Psoas muscle (tissue), 8 donors: ENCODE data around the gene KRTAP10-8. TPM values are rescaled to one million over a fixed set of nuclear protein-coding genes. Genes with fewer than 3 reads are reported as not detected.
"Not testable (repeated sequence)": the region's sequence is repeated elsewhere in the genome, so short reads cannot be mapped to it uniquely, and the experiment has no call there.

Experiments used
- ATAC-seq, 4 donors: fragments of 200-7000 bp; cut with Tn5 transposase; one replicate each; pipeline ENCODE4 v1.9.1; 2020; ENCODE audit warnings: moderate library complexity in 3 of 4, mild to moderate bottlenecking in 2 of 4
- DNase-seq, 2 donors: peaks; one replicate each; pipeline ENCODE4 v3.0.0-alpha.2; 2020
- H3K27ac ChIP-seq: fragments of 200-600 bp; one replicate; pipeline ENCODE4 v1.8.0; 2022
- H3K27me3 ChIP-seq, 3 donors: fragments of 200-600 bp in 1 of 3; one replicate each; pipeline versions ENCODE4 v1.6.1 to v1.8.0; 2013 to 2022; ENCODE audit warnings: low read length in 2 of 3, mild to moderate bottlenecking in 2 of 3, moderate library complexity in 1 of 3; ENCODE audit not compliant: insufficient read depth in 3 of 3
- H3K36me3 ChIP-seq, 2 donors: fragments of 200-600 bp in 1 of 2; one replicate each; pipeline versions ENCODE4 v1.6.1 to v1.8.0; 2013 to 2022; ENCODE audit warnings: low read depth in 1 of 2, mild to moderate bottlenecking in 1 of 2, moderate library complexity in 1 of 2; ENCODE audit not compliant: insufficient read depth in 1 of 2
- H3K4me1 ChIP-seq: fragments of 200-600 bp; one replicate; pipeline ENCODE4 v1.8.0; 2022
- H3K4me3 ChIP-seq: fragments of 200-600 bp; one replicate; pipeline ENCODE4 v1.8.0; 2022; ENCODE audit warnings: mild to moderate bottlenecking
- H3K9me3 ChIP-seq: fragments of 200-600 bp; one replicate; pipeline ENCODE4 v1.8.0; 2022
- CTCF ChIP-seq: fragments of 200-600 bp; IDR thresholded peaks from one replicate; pipeline ENCODE4 v1.8.0; 2022; ENCODE audit warnings: antibody characterized with exemption
- WGBS, 3 donors: extraction: QIAGEN DNeasy Blood & Tissue Kit; methylation state at CpG; one replicate each; pipeline versions ENCODE4 v1.1.6 to v1.1.7; 2013; 5-methylcytosine and 5-hydroxymethylcytosine counted together
- intact Hi-C, 2 donors: fragments of 100-400 bp; cut with DNase I; formaldehyde crosslinking; loops; one replicate each; pipeline versions ENCODE4 v1.11.0 to v1.14.2; 2022
- polyA plus RNA-seq, 3 donors: library from polyadenylated mRNA; stranded (reverse); fragments of 200-250 nt; gene quantifications; one replicate each; pipeline ENCODE4 v1.2.3, GENCODE V29; 2013
- total RNA-seq, 4 donors: library from RNA; stranded (reverse); fragmentation: NEBNext Ultra II Directional in 2 of 4; extraction: Animal tissue kit (Norgen Biotek cat#: 25700) in 2 of 4; gene quantifications; one replicate each; pipeline versions ENCODE4 v1.2.1 to v1.2.4, GENCODE V29; 2021 to 2023
- donor health status: healthy with polysubstance abuse.
- donor health status: DM: no; HTN: no; CAD: no; lungs with moderate emphysema.
- donor health status: Bipolar disorder and iron deficiency.
- donor health status: healthy.
- donor health status: DM: yes; HTN: yes; CAD: no.
- donor health status: DM: no; HTN: no; CAD: no.
- donor health status: DM: no; HTN: no; CAD: no.
- donor health status: DM: yes; HTN: yes; CAD: no.

Gene KRTAP10-8
- total and polyA plus RNA-seq, 7 donors: not detected

DNA sequence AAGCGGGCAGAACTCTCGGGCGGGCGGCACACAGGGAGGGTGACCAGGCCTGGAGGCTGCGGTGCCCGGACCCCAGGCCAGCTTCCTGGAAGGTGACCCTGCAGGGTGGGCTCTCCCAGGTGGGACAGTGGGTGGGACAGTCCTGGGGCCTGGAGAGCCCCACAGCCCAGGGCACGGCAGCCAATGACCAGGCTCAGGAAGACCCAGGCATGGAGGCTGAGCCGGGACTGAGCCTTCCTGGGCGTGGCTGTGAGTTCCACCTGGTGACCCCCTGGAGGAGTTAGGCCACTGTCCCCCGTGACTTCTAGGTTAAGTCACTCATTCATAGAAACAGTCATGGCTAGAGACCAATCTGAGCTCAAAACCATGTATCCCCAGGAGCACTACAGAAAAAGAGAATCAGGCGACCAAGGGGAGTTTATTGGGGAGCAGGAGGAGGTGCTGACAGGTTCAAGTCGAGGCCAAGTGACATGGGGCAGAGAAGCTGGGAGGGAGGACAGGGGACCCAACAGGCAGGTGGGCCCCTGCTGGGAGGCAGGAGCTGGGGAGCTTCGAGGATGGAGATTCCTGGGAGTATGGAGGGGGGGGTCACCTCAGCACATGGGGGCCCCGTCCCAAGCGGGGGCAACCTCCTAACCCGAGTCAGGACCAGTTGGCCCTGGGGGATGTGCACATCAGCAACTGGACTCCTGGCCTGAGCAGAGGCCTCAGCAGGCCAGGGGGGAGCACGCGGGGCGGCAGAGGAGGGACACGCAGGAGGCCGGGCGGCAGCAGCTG, 32.6 kb upstream of the KRTAP10-8 start:
- no peak for ATAC-seq
- WGBS, 3 donors: 48 to 62% (median 55%) methylated on average over 22 of the region's 22 CpGs
- no peak overlapping the region for H3K27ac ChIP-seq
- no peaks in the 10 kb centered on the region for H3K4me1 ChIP-seq
- no peak for DNase-seq
- peaks cover 13% of the 10 kb centered on the region for H3K9me3 ChIP-seq
- TF ChIP-seq CTCF: no peak
- no peaks in the 10 kb centered on the region for H3K36me3 ChIP-seq
- peaks cover 5 to 47% (median 12%) of the 10 kb centered on the region in 3 donors for H3K27me3 ChIP-seq
- intact Hi-C loops: no loop called here
- no peak overlapping the region for H3K4me3 ChIP-seq

DNA sequence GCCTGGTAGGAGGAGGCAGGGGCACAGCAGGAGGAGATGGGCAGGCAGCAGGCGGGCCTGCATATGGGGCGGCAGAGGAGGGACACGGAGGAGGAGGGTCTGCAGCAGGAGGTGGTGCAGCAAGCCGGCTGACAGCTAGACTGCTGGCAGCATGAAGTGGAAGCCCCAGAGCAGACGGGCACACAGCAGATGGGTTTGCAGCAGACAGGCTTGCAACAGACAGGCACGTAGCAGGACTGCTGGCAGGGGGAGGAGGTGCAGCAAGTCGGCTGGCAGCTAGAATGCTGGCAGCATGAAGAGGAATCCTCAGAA, 32.1 kb upstream of the KRTAP10-8 start:
- no peak for TF ChIP-seq CTCF
- Histone ChIP-seq H3K4me3 (no peak overlapping the region), H3K36me3 (no peaks in the 10 kb centered on the region), H3K27ac (no peak overlapping the region), H3K27me3 (peaks cover 7 to 46% (median 12%) of the 10 kb centered on the region in 3 donors), H3K4me1 (no peaks in the 10 kb centered on the region), H3K9me3 (peaks cover 13% of the 10 kb centered on the region)
- ATAC-seq (no peak), DNase-seq (no peak)
- WGBS, 3 donors: 24 to 42% (median 40%) methylated on average over 7 of the region's 7 CpGs
- intact Hi-C loops: no loop called here

DNA sequence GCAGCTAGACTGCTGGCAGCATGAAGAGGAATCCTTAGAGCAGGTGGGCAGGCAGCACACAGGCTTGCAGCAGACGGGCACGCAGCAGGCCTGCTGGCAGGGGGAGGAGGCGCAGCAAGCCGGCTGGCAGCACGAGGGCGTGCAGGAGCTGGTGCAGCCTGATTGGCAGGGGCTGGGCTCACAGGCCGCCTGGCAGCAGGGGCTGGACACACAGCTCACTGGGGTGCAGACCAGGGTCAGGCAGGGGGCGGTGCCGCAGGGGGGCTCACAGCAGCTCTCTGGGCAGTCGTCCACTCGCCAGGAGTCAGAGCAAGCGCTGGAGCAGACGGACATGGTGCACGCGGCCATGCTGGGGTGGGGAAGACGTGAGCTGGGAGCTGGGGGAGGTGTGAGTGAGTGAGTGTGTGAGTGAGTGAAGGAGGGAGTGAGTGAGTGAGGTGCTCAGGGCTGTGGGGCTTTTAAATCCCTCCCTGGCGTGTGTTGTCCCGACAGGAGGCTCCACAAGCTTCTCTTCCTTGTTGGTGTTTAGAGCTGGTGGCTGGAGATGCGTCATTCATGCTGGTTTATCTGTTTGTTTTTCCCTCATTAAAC, 31.6 kb upstream of the KRTAP10-8 start, which contains the start of gene KRTAP10-5:
TSS of gene KRTAP10-5 (minus strand) at position 374 of the 591 bp plus-strand sequence. CDS start at position 348, 26 bp downstream.
- Histone ChIP-seq H3K9me3 (peaks cover 13% of the 10 kb centered on the region), H3K27me3 (peaks cover 7 to 44% (median 13%) of the 10 kb centered on the region in 3 donors)
- H3K4me1 ChIP-seq, H3K27ac ChIP-seq, DNase-seq, intact Hi-C loops, ATAC-seq, H3K4me3 ChIP-seq, H3K36me3 ChIP-seq: not testable (repeated sequence)
- 16 to 28% (median 26%) methylated on average over 17 to 19 of the region's 19 CpGs for WGBS, 3 donors

- ATAC-seq: no peak
- DNase-seq: no peak
- Histone ChIP-seq H3K9me3 (peaks cover 13% of the 10 kb centered on the region), H3K4me1 (no peaks in the 10 kb centered on the region), H3K27ac (no peak overlapping the region), H3K36me3 (no peaks in the 10 kb centered on the region), H3K27me3 (peaks cover 7 to 45% (median 16%) of the 10 kb centered on the region in 3 donors), H3K4me3 (no peak overlapping the region)
- whole genome bisulfite sequencing, 3 donors: 84 to 94% (median 88%) methylated on average over 3 of the region's 3 CpGs
- TF ChIP-seq CTCF: no peak
- intact Hi-C loops: no loop called here
These were observed 30.7 kb upstream of the KRTAP10-8 start for GRCh38 chr21:44581158-44581557.

DNA sequence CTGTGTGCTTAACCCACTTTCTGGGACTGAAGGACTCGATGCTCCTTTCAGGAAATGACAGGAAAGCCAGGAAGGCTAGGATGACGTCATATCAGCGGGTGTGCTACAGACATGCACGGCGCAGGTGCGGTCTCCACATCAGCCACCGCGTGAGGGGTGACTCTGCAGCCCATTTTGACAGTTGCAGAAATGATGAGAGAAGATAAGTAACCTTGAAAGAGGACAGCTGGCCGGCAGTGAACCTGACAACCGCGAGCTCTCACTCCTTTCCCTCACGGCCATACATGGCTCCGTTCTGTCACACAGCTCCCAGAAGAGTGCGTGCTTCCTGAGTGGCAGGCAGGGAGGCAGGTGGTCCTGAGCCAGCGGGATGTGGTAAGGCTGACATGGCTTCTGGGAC, 29.8 kb upstream of the KRTAP10-8 start:
- Histone ChIP-seq H3K27ac (no peak overlapping the region), H3K4me3 (no peak overlapping the region), H3K36me3 (no peaks in the 10 kb centered on the region), H3K27me3 (peaks cover 7 to 46% (median 16%) of the 10 kb centered on the region in 3 donors), H3K9me3 (peaks cover 9% of the 10 kb centered on the region), H3K4me1 (no peaks in the 10 kb centered on the region)
- 77 to 82% (median 81%) methylated on average over 15 of the region's 15 CpGs for WGBS, 3 donors
- intact Hi-C loops: no loop called here
- TF ChIP-seq CTCF: no peak
- DNase-seq: no peak
- ATAC-seq: no peak
